A549 (cell line): ENCODE measurements around the gene EXOSC1. TPM values are rescaled to one million over a fixed set of nuclear protein-coding genes. Genes with fewer than 3 reads are reported as not detected.

Source experiments
- ATAC-seq, 2 experiments: fragments of 200-7000 bp in 1 of 2; fragments of >200 bp in 1 of 2; cut with Nextera tagmentation in 1 of 2; cut with Tn5 transposase in 1 of 2; 3 replicates each; pipeline versions ENCODE4 v1.8.0 to v1.9.1; 2018 to 2020; ENCODE audit warnings: mild to moderate bottlenecking in 1 of 2, moderate library complexity in 1 of 2
- CTCF ChIA-PET: fragments of 300-600 bp; sonication (Branson Sonifier 250); formaldehyde crosslinking; extraction: SDS; loops from one replicate; lab custom pipeline; 2021; ENCODE audit warnings: antibody characterized with exemption, inconsistent platforms; lab: Yijun Ruan, JAX
- POLR2A ChIA-PET: fragments of 350-600 bp; formaldehyde crosslinking; extraction: SDS; loops from one replicate; lab custom pipeline; 2021; ENCODE audit warnings: antibody characterized with exemption, inconsistent platforms; lab: Yijun Ruan, JAX
- DNase-seq, 2 experiments: peaks; one replicate each; pipeline versions ENCODE4 v3.0.0 to v3.0.0-alpha.2; 2011 to 2016; ENCODE audit warnings: low read depth in 1 of 2, low spot score in 1 of 2
- FAIRE-seq: peaks from 2 replicates; lab custom pipeline; 2011; peaks lifted over from hg19 to GRCh38; lab: Jason Lieb, UNC
- H3K27ac ChIP-seq, 2 experiments: fragments of >200 bp; sonication (Bioruptor Twin); formaldehyde crosslinking; 3 replicates each; pipeline ENCODE4 v1.5.1; 2016 to 2017
- H3K4me1 ChIP-seq: fragments of >200 bp; sonication (Bioruptor Twin); formaldehyde crosslinking; 3 replicates; pipeline ENCODE4 v1.6.1; 2016
- H3K4me2 ChIP-seq: fragments of >200 bp; sonication (Bioruptor Twin); formaldehyde crosslinking; 3 replicates; pipeline ENCODE4 v1.6.1; 2016
- H3K4me3 ChIP-seq: fragments of >200 bp; sonication (Bioruptor Twin); formaldehyde crosslinking; 3 replicates; pipeline ENCODE4 v1.5.1; 2016
- H3K9me3 ChIP-seq: fragments of >200 bp; sonication (Bioruptor Twin); formaldehyde crosslinking; 3 replicates; pipeline ENCODE4 v1.6.1; 2016
- CHD2 ChIP-seq: fragments of 150-350 bp; IDR thresholded peaks from 2 replicates; pipeline ENCODE4 v1.6.1; 2014; ENCODE audit warnings: low read length; ENCODE audit not compliant: partially characterized antibody
- EHMT2 ChIP-seq: fragments of 200-600 bp; sonication (generic); IDR thresholded peaks from 2 replicates; pipeline ENCODE4 v1.6.1; 2016; ENCODE audit warnings: antibody characterized with exemption, low read depth, mild to moderate bottlenecking, moderate library complexity
- GATA3 ChIP-seq: IDR thresholded peaks from 2 replicates; pipeline ENCODE4 v1.6.1; 2012; ENCODE audit warnings: borderline replicate concordance
- HEYL ChIP-seq: fragments of 250-450 bp; sonication (Bioruptor Pico); IDR thresholded peaks from 2 replicates; pipeline ENCODE4 v1.8.0; 2021; ENCODE audit warnings: mild to moderate bottlenecking, moderate library complexity
- JUN ChIP-seq, 2 experiments: fragments of >200 bp; sonication (Bioruptor Twin); formaldehyde crosslinking; IDR thresholded peaks; 2 replicates in 1 of 2; 3 replicates in 1 of 2; pipeline ENCODE4 v1.6.1; 2016 to 2017
- JUNB ChIP-seq: fragments of >200 bp; sonication (Bioruptor Twin); formaldehyde crosslinking; IDR thresholded peaks from 2 replicates; pipeline ENCODE4 v1.6.1; 2016
- KDM5A ChIP-seq: fragments of 200-600 bp; sonication (generic); IDR thresholded peaks from 2 replicates; pipeline ENCODE4 v1.6.1; 2016; ENCODE audit warnings: antibody characterized with exemption, mild to moderate bottlenecking
- MYC ChIP-seq: IDR thresholded peaks from 2 replicates; pipeline ENCODE4 v1.6.1; 2012; ENCODE audit warnings: mild to moderate bottlenecking, inconsistent platforms, low read length, improper control_type of control experiment, borderline replicate concordance
- NPAS2 ChIP-seq: fragments of 250-450 bp; sonication (Bioruptor Pico); IDR thresholded peaks from 2 replicates; pipeline ENCODE4 v1.8.0; 2022; ENCODE audit warnings: mild to moderate bottlenecking, moderate library complexity, borderline replicate concordance
- PHF8 ChIP-seq: fragments of 200-600 bp; sonication (generic); IDR thresholded peaks from 2 replicates; pipeline ENCODE4 v1.6.1; 2016; ENCODE audit warnings: low read depth, mild to moderate bottlenecking, antibody characterized with exemption, moderate library complexity, borderline replicate concordance
- POLR2A ChIP-seq: IDR thresholded peaks from 2 replicates; pipeline ENCODE4 v1.6.1; 2012; ENCODE audit warnings: mild to moderate bottlenecking, low read length
- POLR2AphosphoS2 ChIP-seq: conservative IDR thresholded peaks from 2 replicates; pipeline ENCODE4 v1.6.1; 2012; ENCODE audit warnings: low read length, improper control_type of control experiment, inconsistent platforms
- RCOR1 ChIP-seq: fragments of 150-350 bp; IDR thresholded peaks from 2 replicates; pipeline ENCODE4 v1.6.1; 2014; ENCODE audit warnings: antibody characterized with exemption, low read length, low read depth
- RFX5 ChIP-seq: fragments of 450-650 bp; IDR thresholded peaks from 2 replicates; pipeline ENCODE4 v1.7.1; 2014; ENCODE audit warnings: antibody characterized with exemption, mild to moderate bottlenecking, moderate library complexity
- TP53 ChIP-seq: fragments of 250-450 bp; sonication (Bioruptor Pico); IDR thresholded peaks from 2 replicates; pipeline ENCODE4 v1.5.0; 2021; ENCODE audit warnings: mild to moderate bottlenecking, moderate library complexity
- ZC3H11A ChIP-seq: fragments of 450-650 bp; IDR thresholded peaks from 2 replicates; pipeline ENCODE4 v1.6.1; 2014; ENCODE audit warnings: antibody characterized with exemption, mild to moderate bottlenecking
- ZNF302 ChIP-seq: fragments of 250-450 bp; sonication (Bioruptor Pico); IDR thresholded peaks from 2 replicates; pipeline ENCODE4 v1.9.0; 2021; ENCODE audit warnings: inconsistent platforms, mild to moderate bottlenecking, moderate library complexity
- ZSCAN20 ChIP-seq: fragments of 250-450 bp; sonication (Bioruptor Pico); IDR thresholded peaks from 2 replicates; pipeline ENCODE4 v1.8.0; 2022; ENCODE audit warnings: mild to moderate bottlenecking, moderate library complexity
- WGBS: methylation state at CpG from one replicate; pipeline ENCODE4 v1.1.6; 2017; ENCODE audit errors: missing lambda C conversion rate; 5-methylcytosine and 5-hydroxymethylcytosine counted together
- polyA minus RNA-seq: library from RNA; depleted of rRNA, polyadenylated mRNA; stranded (reverse); fragments of >200 nt; gene quantifications from 2 replicates; pipeline ENCODE4 v1.2.3, GENCODE V29; 2011; rRNA and poly(A)+ RNA removed
- polyA plus RNA-seq, 4 experiments: library from polyadenylated mRNA; depleted of rRNA in 3 of 4; stranded (reverse); fragments of >200 nt; fragmentation: RNase III in 1 of 4; extraction: RNeasy Plus Mini Kit Qiagen cat#74134 plus additional on column Dnase treatment in 1 of 4; gene quantifications; 2 replicates in 3 of 4; 3 replicates in 1 of 4; pipeline ENCODE4 v1.2.3, GENCODE V29; 2011 to 2017
- TF ChIP-seq, protein P1 (sequence below): fragments of >200 bp; sonication (Bioruptor Twin); formaldehyde crosslinking; IDR thresholded peaks from 3 replicates; pipeline ENCODE4 v1.6.1; 2016
- TF ChIP-seq, protein P2 (sequence below): IDR thresholded peaks from 2 replicates; pipeline ENCODE4 v1.6.1; 2012; ENCODE audit warnings: low read depth, borderline replicate concordance
- TF ChIP-seq, protein P3 (sequence below): fragments of 450-650 bp; IDR thresholded peaks from 2 replicates; pipeline ENCODE4 v1.6.1; 2014; ENCODE audit warnings: antibody characterized with exemption
- TF ChIP-seq, protein P4 (sequence below): IDR thresholded peaks from 2 replicates; pipeline ENCODE4 v1.6.1; 2012
- TF ChIP-seq, protein P5 (sequence below): fragments of 200-600 bp; sonication (generic); IDR thresholded peaks from 2 replicates; pipeline ENCODE4 v1.6.1; 2016; ENCODE audit warnings: antibody characterized with exemption, mild to moderate bottlenecking, moderate library complexity

Gene EXOSC1, protein sequence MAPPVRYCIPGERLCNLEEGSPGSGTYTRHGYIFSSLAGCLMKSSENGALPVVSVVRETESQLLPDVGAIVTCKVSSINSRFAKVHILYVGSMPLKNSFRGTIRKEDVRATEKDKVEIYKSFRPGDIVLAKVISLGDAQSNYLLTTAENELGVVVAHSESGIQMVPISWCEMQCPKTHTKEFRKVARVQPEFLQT
- polyA plus RNA-seq (2011; rRNA removed) (64.0 and 71.7 TPM in 2 replicates), polyA plus RNA-seq (2017; fragmentation: RNase III; extraction: RNeasy Plus Mini Kit Qiagen cat#74134 plus additional on column Dnase treatment) (54.0 to 54.8 TPM (median 54.8 TPM) in 3 replicates), polyA minus RNA-seq (37.4 and 41.4 TPM in 2 replicates)
- polyA plus RNA-seq (2012; cell fraction: cytosol; rRNA removed), result 61.0 and 63.8 TPM in 2 replicates
- polyA plus RNA-seq (2012; cell fraction: nucleus; rRNA removed), result 30.0 and 36.1 TPM in 2 replicates

DNA sequence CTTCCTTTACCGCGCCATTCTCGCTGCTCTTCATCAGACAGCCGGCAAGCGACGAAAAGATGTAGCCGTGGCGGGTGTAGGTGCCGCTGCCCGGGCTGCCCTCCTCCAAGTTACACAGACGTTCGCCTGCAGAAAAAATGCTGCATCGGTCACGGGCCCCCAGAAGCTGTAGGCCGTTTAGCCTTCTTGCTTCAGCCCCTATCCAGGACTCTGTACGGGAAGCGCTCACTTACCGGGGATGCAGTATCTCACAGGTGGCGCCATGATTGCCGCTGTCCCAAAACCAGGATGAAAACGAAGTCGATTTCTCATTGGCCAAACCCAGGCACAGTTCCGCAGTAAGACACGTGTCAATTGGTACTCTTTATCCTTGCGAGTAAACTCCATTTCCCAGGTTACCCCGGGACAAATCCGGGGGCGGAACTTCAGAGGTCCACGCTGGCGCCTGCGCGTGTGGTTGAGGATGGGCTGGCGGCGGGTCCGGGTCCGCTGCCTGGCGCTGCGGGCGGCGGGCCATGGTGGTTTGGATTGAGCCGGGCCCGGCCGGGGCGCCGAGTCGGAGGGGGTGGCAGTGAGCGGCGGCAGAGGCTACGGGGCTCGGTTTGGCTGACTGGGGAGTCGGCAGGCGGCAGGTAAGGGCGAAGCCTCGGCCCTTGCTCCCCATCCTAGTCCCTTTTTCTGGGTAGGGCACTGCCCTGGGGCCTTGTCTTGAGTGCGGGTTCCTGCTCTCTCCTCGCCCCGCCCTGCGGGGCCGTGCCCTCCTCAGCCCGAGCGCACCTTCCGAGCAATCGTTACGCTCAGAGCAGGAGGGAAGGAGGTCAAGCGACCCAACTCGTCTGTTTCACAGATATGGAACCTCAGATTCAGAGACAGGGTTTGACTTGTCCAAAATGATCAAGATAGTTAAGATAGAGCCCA lies at the start of gene EXOSC1, which contains the start of gene ZDHHC16:
EXOSC1 (minus strand) TSS at position 285 of the 918 bp plus-strand sequence; CDS start at position 264, 21 bp downstream.
ZDHHC16 (plus strand) TSS at position 454 of the 918 bp plus-strand sequence. CDS start 5,501 bp downstream, outside the sequence.
- FAIRE-seq (peak; percentile 67), DNase-seq (peak; percentile 96 to 100), ATAC-seq (peak; percentile 98 to 99)
- TF ChIP-seq POLR2A (peak; percentile 80), ZNF302 (CRISPR knock-in tag) (no peak), HEYL (CRISPR knock-in tag) (no peak), ZC3H11A (no peak), JUNB (no peak), CHD2 (no peak), EHMT2 (no peak), RFX5 (no peak), GATA3 (no peak), NPAS2 (no peak), ZSCAN20 (CRISPR knock-in tag) (no peak), JUN (IDR thresholded peaks at IDR 0.05) (peak; percentile 74 to 77; a peak in 4 of 5 replicates), MYC (peak; percentile 54; the same call in 1 of the 2 replicates), RCOR1 (no peak), POLR2AphosphoS2 (no peak; the same call in 1 of the 2 replicates), PHF8 (peak; percentile 85; the same call in 1 of the 2 replicates), TP53 (no peak), KDM5A (peak; percentile 91)
- TF ChIP-seq, protein P1, sequence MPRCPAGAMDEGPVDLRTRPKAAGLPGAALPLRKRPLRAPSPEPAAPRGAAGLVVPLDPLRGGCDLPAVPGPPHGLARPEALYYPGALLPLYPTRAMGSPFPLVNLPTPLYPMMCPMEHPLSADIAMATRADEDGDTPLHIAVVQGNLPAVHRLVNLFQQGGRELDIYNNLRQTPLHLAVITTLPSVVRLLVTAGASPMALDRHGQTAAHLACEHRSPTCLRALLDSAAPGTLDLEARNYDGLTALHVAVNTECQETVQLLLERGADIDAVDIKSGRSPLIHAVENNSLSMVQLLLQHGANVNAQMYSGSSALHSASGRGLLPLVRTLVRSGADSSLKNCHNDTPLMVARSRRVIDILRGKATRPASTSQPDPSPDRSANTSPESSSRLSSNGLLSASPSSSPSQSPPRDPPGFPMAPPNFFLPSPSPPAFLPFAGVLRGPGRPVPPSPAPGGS, result peak; percentile 76; the same call in 1 of the 3 replicates
- TF ChIP-seq, protein P2, sequence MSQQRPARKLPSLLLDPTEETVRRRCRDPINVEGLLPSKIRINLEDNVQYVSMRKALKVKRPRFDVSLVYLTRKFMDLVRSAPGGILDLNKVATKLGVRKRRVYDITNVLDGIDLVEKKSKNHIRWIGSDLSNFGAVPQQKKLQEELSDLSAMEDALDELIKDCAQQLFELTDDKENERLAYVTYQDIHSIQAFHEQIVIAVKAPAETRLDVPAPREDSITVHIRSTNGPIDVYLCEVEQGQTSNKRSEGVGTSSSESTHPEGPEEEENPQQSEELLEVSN, result no peak
- TF ChIP-seq, protein P3, sequence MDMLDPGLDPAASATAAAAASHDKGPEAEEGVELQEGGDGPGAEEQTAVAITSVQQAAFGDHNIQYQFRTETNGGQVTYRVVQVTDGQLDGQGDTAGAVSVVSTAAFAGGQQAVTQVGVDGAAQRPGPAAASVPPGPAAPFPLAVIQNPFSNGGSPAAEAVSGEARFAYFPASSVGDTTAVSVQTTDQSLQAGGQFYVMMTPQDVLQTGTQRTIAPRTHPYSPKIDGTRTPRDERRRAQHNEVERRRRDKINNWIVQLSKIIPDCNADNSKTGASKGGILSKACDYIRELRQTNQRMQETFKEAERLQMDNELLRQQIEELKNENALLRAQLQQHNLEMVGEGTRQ, result peak; percentile 62
- TF ChIP-seq, protein P4, sequence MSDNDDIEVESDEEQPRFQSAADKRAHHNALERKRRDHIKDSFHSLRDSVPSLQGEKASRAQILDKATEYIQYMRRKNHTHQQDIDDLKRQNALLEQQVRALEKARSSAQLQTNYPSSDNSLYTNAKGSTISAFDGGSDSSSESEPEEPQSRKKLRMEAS, result peak; percentile 62; the same call in 1 of the 2 replicates
- TF ChIP-seq, protein P5, sequence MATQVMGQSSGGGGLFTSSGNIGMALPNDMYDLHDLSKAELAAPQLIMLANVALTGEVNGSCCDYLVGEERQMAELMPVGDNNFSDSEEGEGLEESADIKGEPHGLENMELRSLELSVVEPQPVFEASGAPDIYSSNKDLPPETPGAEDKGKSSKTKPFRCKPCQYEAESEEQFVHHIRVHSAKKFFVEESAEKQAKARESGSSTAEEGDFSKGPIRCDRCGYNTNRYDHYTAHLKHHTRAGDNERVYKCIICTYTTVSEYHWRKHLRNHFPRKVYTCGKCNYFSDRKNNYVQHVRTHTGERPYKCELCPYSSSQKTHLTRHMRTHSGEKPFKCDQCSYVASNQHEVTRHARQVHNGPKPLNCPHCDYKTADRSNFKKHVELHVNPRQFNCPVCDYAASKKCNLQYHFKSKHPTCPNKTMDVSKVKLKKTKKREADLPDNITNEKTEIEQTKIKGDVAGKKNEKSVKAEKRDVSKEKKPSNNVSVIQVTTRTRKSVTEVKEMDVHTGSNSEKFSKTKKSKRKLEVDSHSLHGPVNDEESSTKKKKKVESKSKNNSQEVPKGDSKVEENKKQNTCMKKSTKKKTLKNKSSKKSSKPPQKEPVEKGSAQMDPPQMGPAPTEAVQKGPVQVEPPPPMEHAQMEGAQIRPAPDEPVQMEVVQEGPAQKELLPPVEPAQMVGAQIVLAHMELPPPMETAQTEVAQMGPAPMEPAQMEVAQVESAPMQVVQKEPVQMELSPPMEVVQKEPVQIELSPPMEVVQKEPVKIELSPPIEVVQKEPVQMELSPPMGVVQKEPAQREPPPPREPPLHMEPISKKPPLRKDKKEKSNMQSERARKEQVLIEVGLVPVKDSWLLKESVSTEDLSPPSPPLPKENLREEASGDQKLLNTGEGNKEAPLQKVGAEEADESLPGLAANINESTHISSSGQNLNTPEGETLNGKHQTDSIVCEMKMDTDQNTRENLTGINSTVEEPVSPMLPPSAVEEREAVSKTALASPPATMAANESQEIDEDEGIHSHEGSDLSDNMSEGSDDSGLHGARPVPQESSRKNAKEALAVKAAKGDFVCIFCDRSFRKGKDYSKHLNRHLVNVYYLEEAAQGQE, result no peak
- H3K4me2 ChIP-seq, result peak within 1 kb of the TSS; percentile 91
- H3K27ac ChIP-seq, result peak within 1 kb of the TSS; percentile 80 to 92
- peak within 1 kb of the TSS; percentile 79 for H3K4me3 ChIP-seq
- ChIA-PET CTCF (interaction anchor here (0.9 to 1.9 kb wide), 4 partner anchors 8 to 108 kb away, joined by 3 to 6 read pairs (median 4); no protein-coding TSS in a partner anchor), POLR2A (no interaction called here)
- WGBS, result 2% methylated on average over 25 of the region's 66 CpGs
- peaks cover 27% of the 10 kb centered on the region for H3K4me1 ChIP-seq
- no peaks in the 10 kb centered on the region for H3K9me3 ChIP-seq
